ENCODE results near the gene RRBP1.

GRCh38 chr20:17643531-17644188 lies 38.4 kb downstream of the RRBP1 start:
- TF ChIP-seq SIN3A (IDR thresholded peaks at IDR 0.05; ENCODE audit: borderline replicate concordance, insufficient read depth, low read length) (no peak), POLR2AphosphoS5 (IDR thresholded peaks at IDR 0.05; ENCODE audit: low read depth, low read length) (no peak), REST (IDR thresholded peaks at IDR 0.05; ENCODE audit: insufficient read depth in 1 of 2, low read depth in 2 of 2, low read length in 2 of 2) (no peak), TAF1 (IDR thresholded peaks at IDR 0.05; ENCODE audit: borderline replicate concordance, insufficient read depth, low read length) (no peak)
